Progenitor cell of endocrine pancreas (in vitro differentiated cells): Measurements from ENCODE around the gene CD28. TPM values are rescaled to one million over a fixed set of nuclear protein-coding genes. Genes with fewer than 3 reads are reported as not detected.
A peak's percentile ranks its signal among the peaks of the same experiment; 100 is the strongest.

ENCODE experiments used
- DNase-seq: peaks from one replicate; pipeline ENCODE4 v3.0.0; 2021; ENCODE audit warnings: low spot score; ENCODE audit not compliant: unreplicated experiment
- H3K27ac Mint-ChIP-seq: 2 replicates; pipeline ENCODE4 v1.8.0; 2021; ENCODE audit warnings: mild to moderate bottlenecking, moderate library complexity, mixed read lengths
- H3K27me3 Mint-ChIP-seq: 2 replicates; pipeline ENCODE4 v1.8.0; 2021; ENCODE audit warnings: mixed read lengths
- H3K36me3 Mint-ChIP-seq: 2 replicates; pipeline ENCODE4 v1.8.0; 2022; ENCODE audit warnings: mixed read lengths; ENCODE audit not compliant: insufficient read depth
- H3K4me1 Mint-ChIP-seq: 2 replicates; pipeline ENCODE4 v1.8.0; 2021; ENCODE audit warnings: low read depth, mixed read lengths
- H3K4me3 Mint-ChIP-seq: 2 replicates; pipeline ENCODE4 v1.8.0; 2021; ENCODE audit warnings: low read depth, mild to moderate bottlenecking, moderate library complexity, mixed read lengths
- H3K9me3 Mint-ChIP-seq: 2 replicates; pipeline ENCODE4 v1.8.0; 2021; ENCODE audit warnings: low read depth, mixed read lengths
- total RNA-seq: library from RNA; stranded (reverse); gene quantifications from 2 replicates; pipeline ENCODE4 v1.2.1, GENCODE V29; 2021
- TF ChIP-seq, protein P1 (sequence below): fragments of 200-600 bp; sonication (generic); IDR thresholded peaks from one replicate; pipeline ENCODE4 v1.5.0; 2021; ENCODE audit warnings: antibody characterized with exemption, mild to moderate bottlenecking; ENCODE audit not compliant: unreplicated experiment

Gene CD28
- total RNA-seq, 1 donor from 2014 or later, result not detected

DNA sequence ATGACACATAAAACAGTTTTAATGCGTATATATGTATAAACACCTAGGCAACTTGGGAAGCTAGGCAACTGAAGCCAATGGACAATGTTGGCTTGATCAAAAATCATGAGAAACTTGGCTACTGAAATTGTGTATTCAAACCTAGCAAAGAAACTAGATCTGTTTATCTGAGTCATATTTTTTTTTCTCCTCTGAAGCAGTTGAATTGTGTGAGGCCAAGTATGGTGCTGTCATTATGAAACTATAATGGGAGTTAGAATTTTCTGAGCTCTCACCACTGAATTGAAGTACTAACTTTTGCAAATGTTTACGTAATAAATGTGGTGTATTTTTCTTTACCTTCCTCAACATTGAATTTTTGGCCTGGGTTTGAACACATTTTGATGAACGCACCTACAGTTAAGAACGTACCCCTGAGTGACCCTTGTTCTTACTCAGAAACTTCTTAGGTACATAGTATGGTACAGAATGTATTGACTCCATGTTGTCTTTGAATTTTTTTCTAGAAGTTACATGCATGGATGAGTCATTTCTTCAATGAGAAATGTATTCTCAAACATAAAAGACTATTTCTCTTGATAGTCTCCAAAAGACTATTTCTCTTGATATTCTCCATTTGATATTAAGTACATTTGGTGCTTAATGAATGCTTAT is 23.8 kb downstream of the CD28 start:
- no peak overlapping the region for H3K4me3 Mint-ChIP-seq
- H3K36me3 Mint-ChIP-seq, result no peaks in the 10 kb centered on the region
- H3K27me3 Mint-ChIP-seq, result peaks cover 9% of the 10 kb centered on the region
- no peak overlapping the region for H3K27ac Mint-ChIP-seq
- peaks cover 2% of the 10 kb centered on the region for H3K4me1 Mint-ChIP-seq
- DNase-seq, result no peak
- TF ChIP-seq, protein P1, sequence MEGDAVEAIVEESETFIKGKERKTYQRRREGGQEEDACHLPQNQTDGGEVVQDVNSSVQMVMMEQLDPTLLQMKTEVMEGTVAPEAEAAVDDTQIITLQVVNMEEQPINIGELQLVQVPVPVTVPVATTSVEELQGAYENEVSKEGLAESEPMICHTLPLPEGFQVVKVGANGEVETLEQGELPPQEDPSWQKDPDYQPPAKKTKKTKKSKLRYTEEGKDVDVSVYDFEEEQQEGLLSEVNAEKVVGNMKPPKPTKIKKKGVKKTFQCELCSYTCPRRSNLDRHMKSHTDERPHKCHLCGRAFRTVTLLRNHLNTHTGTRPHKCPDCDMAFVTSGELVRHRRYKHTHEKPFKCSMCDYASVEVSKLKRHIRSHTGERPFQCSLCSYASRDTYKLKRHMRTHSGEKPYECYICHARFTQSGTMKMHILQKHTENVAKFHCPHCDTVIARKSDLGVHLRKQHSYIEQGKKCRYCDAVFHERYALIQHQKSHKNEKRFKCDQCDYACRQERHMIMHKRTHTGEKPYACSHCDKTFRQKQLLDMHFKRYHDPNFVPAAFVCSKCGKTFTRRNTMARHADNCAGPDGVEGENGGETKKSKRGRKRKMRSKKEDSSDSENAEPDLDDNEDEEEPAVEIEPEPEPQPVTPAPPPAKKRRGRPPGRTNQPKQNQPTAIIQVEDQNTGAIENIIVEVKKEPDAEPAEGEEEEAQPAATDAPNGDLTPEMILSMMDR, result no peak
- no peaks in the 10 kb centered on the region for H3K9me3 Mint-ChIP-seq

DNA sequence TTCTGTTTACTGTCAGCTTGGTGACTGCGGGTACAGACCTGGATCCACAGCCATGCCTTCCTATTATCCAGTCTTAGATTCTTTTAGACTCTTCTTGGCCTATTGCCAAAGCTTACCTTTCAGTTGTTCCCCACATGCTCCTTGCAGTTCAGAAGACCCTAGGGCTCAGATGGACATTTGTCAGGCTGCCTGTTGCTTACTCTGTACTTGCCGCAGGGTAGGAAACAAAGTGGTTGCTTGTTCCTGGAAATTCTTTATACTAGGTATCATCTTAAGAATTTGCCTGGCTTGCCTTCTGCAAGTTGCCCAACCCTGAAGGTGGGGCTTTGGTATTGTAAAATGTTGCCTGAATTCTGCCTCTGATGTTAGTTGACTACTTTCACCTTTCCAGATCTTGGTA is 24.4 kb downstream of the CD28 start:
- TF ChIP-seq, protein P1, result no peak
- Mint-ChIP-seq H3K4me3 (no peak overlapping the region), H3K4me1 (peaks cover 2% of the 10 kb centered on the region), H3K9me3 (no peaks in the 10 kb centered on the region), H3K27me3 (peaks cover 9% of the 10 kb centered on the region), H3K27ac (no peak overlapping the region), H3K36me3 (no peaks in the 10 kb centered on the region)
- no peak for DNase-seq

DNA sequence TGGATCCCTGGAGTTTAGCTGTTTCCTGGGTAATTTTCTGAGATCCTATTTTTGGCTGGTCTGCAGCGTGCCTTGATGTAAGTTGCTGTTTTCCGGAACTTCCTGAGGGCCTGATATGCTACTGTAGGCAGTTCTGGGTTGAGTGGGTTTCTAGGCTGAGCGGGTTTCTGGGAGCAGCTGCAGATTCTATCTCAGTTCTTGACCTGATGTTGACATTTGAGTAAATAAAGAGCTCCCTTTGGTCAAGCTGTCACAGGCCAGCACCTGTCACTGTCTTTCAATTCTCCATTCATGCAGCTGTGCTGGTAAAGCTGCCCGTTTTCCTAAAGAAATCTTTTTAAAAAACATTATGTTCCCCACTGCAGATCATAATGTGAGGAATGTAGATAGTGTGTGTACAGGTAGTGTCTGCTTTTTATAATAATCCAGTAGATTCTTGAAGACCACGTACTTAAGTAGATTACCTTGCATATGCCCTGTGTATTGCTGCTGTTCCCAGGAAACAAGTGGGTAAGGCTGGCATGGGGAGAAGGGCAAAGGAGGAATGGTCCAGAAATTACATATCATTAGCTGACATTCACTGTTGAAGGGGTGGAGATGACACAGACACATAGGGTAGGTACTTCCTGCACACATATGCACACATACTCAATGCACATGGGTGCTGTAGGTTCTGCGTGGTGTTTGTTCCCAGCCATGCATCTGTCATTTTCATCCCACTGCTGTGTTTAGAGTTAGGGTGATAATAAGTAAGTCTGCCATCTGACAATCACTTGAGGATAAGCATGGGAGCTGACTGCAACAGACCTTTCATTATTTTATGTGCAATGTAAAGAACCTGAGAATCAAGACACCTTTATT is 25.9 kb downstream of the CD28 start:
- peaks cover 5% of the 10 kb centered on the region for H3K27me3 Mint-ChIP-seq
- H3K27ac Mint-ChIP-seq, result peak overlapping the region; percentile 47
- H3K4me3 Mint-ChIP-seq, result no peak overlapping the region
- TF ChIP-seq, protein P1, result no peak
- H3K9me3 Mint-ChIP-seq, result no peaks in the 10 kb centered on the region
- H3K4me1 Mint-ChIP-seq, result peaks cover 2% of the 10 kb centered on the region
- DNase-seq, result no peak
- H3K36me3 Mint-ChIP-seq, result no peaks in the 10 kb centered on the region

DNA sequence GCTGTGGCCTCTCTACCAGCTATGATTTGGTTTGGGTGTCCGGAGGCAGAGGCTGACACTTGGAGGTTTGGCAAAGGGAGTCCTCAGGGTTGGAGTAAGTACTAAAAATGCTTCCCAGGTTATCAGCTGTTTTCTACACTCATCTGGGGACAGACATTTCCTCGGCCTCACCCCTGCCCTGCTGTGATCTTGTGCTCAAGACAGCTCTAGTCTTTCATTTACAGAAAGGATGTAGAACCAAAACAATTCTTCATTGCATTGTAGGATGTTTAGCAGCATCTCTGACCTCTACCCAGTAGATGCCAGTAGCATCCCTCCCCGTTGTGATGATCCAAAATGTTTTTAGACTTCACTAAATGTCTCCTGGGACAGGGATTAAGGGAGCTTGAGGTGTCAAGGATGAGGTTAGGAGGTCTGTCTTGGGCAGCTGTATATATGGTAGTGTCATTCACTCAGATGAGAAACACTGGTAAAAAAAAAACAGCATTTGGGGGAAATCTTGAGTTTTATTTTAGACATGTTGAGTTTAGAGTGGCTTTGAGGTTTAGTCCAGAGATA is 26.6 kb downstream of the CD28 start:
- TF ChIP-seq, protein P1, result no peak
- Mint-ChIP-seq H3K27me3 (peaks cover 5% of the 10 kb centered on the region), H3K27ac (no peak overlapping the region), H3K4me3 (no peak overlapping the region), H3K4me1 (peaks cover 5% of the 10 kb centered on the region), H3K9me3 (no peaks in the 10 kb centered on the region), H3K36me3 (no peaks in the 10 kb centered on the region)
- DNase-seq, result no peak

DNA sequence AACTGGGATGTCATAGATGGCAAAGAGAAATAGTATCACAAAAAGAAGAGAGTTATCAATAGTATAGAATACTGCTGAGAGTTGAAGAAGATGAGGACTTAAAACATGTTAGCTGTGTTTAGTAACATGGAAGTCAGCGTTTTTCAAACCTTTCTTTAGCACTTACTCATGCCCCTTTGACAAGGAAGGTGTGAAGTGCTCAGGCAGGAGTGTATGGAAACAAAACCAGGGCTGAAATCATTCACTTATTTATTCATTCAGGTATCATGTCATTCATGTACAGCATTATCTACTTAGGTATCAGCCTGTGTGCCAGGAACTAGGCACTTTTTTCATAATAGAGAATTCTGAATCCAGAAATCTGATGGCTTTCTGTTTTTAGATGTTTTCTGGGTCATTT is 27.2 kb downstream of the CD28 start:
- TF ChIP-seq, protein P1, result no peak
- Mint-ChIP-seq H3K4me3 (no peak overlapping the region), H3K4me1 (peaks cover 5% of the 10 kb centered on the region), H3K36me3 (no peaks in the 10 kb centered on the region), H3K27ac (no peak overlapping the region), H3K27me3 (peaks cover 5% of the 10 kb centered on the region), H3K9me3 (no peaks in the 10 kb centered on the region)
- DNase-seq, result no peak
